ENCODE data around the gene PIK3CB. TPM values are rescaled to one million over a fixed set of nuclear protein-coding genes. Genes with fewer than 3 reads are reported as not detected.

The PIK3CB gene
- total RNA-seq, 1 donor from 2014 or later, result 23.5 TPM

- H3K4me1 Mint-ChIP-seq, result no peaks in the 10 kb centered on the region
- no peak for TF ChIP-seq CTCF (IDR thresholded peaks at IDR 0.05; ENCODE audit: unreplicated experiment)
- no peaks in the 10 kb centered on the region for H3K27me3 Mint-ChIP-seq (ENCODE audit: low read depth)
- no peak overlapping the region for H3K27ac Mint-ChIP-seq
- no peak overlapping the region for H3K4me3 Mint-ChIP-seq
- DNase-seq (ENCODE audit: low spot score in 2 of 2, unreplicated experiment in 2 of 2), result no peak
- peaks cover 18% of the 10 kb centered on the region for H3K9me3 Mint-ChIP-seq
- peaks cover 2% of the 10 kb centered on the region for H3K36me3 Mint-ChIP-seq
These were observed 41.3 kb upstream of the PIK3CB start for GRCh38 chr3:138875754-138876664.

GRCh38 chr3:138875096-138875753 is 40.5 kb upstream of the PIK3CB start:
- TF ChIP-seq CTCF (IDR thresholded peaks at IDR 0.05; ENCODE audit: unreplicated experiment), result no peak
- Mint-ChIP-seq H3K27me3 (ENCODE audit: low read depth) (no peaks in the 10 kb centered on the region), H3K27ac (no peak overlapping the region), H3K36me3 (peaks cover 2% of the 10 kb centered on the region), H3K4me1 (no peaks in the 10 kb centered on the region), H3K4me3 (no peak overlapping the region), H3K9me3 (peaks cover 18% of the 10 kb centered on the region)
- no peak for DNase-seq (ENCODE audit: low spot score in 2 of 2, unreplicated experiment in 2 of 2)

GRCh38 chr3:138873471-138874278 is 38.9 kb upstream of the PIK3CB start:
- no peak overlapping the region for H3K27ac Mint-ChIP-seq
- H3K36me3 Mint-ChIP-seq, result peaks cover 2% of the 10 kb centered on the region
- H3K27me3 Mint-ChIP-seq (ENCODE audit: low read depth), result no peaks in the 10 kb centered on the region
- H3K9me3 Mint-ChIP-seq, result peaks cover 18% of the 10 kb centered on the region
- no peak overlapping the region for H3K4me3 Mint-ChIP-seq
- no peak for DNase-seq (ENCODE audit: low spot score in 2 of 2, unreplicated experiment in 2 of 2)
- no peak for TF ChIP-seq CTCF (IDR thresholded peaks at IDR 0.05; ENCODE audit: unreplicated experiment)
- H3K4me1 Mint-ChIP-seq, result no peaks in the 10 kb centered on the region

GRCh38 chr3:138872632-138873031 is 37.9 kb upstream of the PIK3CB start:
- DNase-seq (ENCODE audit: low spot score in 2 of 2, unreplicated experiment in 2 of 2), result no peak
- no peaks in the 10 kb centered on the region for H3K27me3 Mint-ChIP-seq (ENCODE audit: low read depth)
- H3K4me1 Mint-ChIP-seq, result peaks cover 1% of the 10 kb centered on the region
- H3K36me3 Mint-ChIP-seq, result peaks cover 2% of the 10 kb centered on the region
- peaks cover 18% of the 10 kb centered on the region for H3K9me3 Mint-ChIP-seq
- H3K27ac Mint-ChIP-seq, result no peak overlapping the region
- H3K4me3 Mint-ChIP-seq, result no peak overlapping the region
- no peak for TF ChIP-seq CTCF (IDR thresholded peaks at IDR 0.05; ENCODE audit: unreplicated experiment)

GRCh38 chr3:138867996-138868395 is 33.3 kb upstream of the PIK3CB start:
- Mint-ChIP-seq H3K4me1 (peaks cover 8% of the 10 kb centered on the region), H3K27ac (peak overlapping the region; percentile 43), H3K36me3 (no peaks in the 10 kb centered on the region), H3K27me3 (ENCODE audit: low read depth) (no peaks in the 10 kb centered on the region), H3K9me3 (no peaks in the 10 kb centered on the region), H3K4me3 (no peak overlapping the region)
- TF ChIP-seq CTCF (IDR thresholded peaks at IDR 0.05; ENCODE audit: unreplicated experiment), result no peak
- no peak for DNase-seq (ENCODE audit: low spot score in 2 of 2, unreplicated experiment in 2 of 2)
